ENCODE data around the gene USP3. TPM values are rescaled to one million over a fixed set of nuclear protein-coding genes. Genes with fewer than 3 reads are reported as not detected.

Gene USP3
- total and polyA plus RNA-seq, 9 of the 15 experiments (the other 6 are each of a cell fraction or from before 2014, with no cell fraction given) = 17.3 to 54.3 (median 34.8) TPM

DNA sequence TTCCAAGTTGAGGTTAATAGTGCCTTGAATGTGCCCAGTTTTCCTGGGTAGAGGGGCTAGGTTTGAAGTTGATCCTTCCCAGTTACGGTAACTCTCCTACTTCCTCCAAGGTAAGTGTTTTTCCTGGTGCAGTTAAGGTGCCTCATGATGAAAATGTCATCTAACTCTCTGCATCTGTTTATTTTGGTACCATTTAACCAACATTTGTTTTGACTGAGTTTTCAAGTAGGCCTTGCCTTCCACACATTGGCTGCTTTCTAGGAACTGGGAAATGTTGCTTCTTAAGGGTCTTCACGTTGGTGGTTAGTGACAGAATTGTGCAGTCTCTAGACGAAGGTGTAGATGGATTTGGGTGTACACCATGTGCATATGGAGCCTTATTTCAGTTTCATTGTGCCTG is 31.3 kb downstream of the USP3 start:
- peaks cover 71% of the 10 kb centered on the region for H3K79me2 ChIP-seq (ENCODE audit: control insufficient read depth, insufficient read depth, low read length)
- CTCF ChIA-PET (ENCODE audit: low intra/inter-chr PET ratio) = no interaction called here
- DNase-seq (ENCODE audit: extremely low read depth in 1 of 4, low spot score in 3 of 4) = no peak

More for the DNA sequence above, 31.3 kb downstream of the USP3 start:
- Histone ChIP-seq H3K36me3 (ENCODE audit: control insufficient read depth, insufficient read depth, low read length) (peaks cover 22% of the 10 kb centered on the region; the same call in 2 of the 3 replicates), H3K27ac (ENCODE audit: extremely low read depth, low read depth, low read length) (no peak overlapping the region), H3K9me1 (ENCODE audit: control insufficient read depth, insufficient read depth, low read length) (no peaks in the 10 kb centered on the region), H3K9me3 (replicated peaks; ENCODE audit: control insufficient read depth, insufficient read depth, low read depth, low read length) (no peaks in the 10 kb centered on the region), H3K27me3 (ENCODE audit: control insufficient read depth in 2 of 2, insufficient read depth in 2 of 2, low read length in 2 of 2) (no peaks in the 10 kb centered on the region), H2AFZ (ENCODE audit: low read depth, low read length) (no peak overlapping the region), H3K4me1 (replicated peaks in 1 of 2; ENCODE audit: control insufficient read depth in 2 of 2, insufficient read depth in 2 of 2, low read length in 2 of 2) (peaks cover 0 to 6% of the 10 kb centered on the region in 2 experiments; a peak in 1 of 5 replicates), H3K4me3 (no peak overlapping the region), H3K9ac (ENCODE audit: insufficient read depth in 1 of 2, low read depth in 2 of 2, low read length in 2 of 2) (no peak overlapping the region), H4K20me1 (replicated peaks; ENCODE audit: control insufficient read depth, insufficient read depth, low read length) (0 out of 2 replicates have a peak, but pooled peaks cover 3% of the 10 kb centered on the region), H3K4me2 (ENCODE audit: insufficient read depth, low read length) (no peak overlapping the region)
- no peak for TF ChIP-seq CBX2 (IDR thresholded peaks at IDR 0.05; ENCODE audit: insufficient read depth, low read length, poor library complexity, severe bottlenecking)
- no peak for TF ChIP-seq YY1 (IDR thresholded peaks at IDR 0.05; ENCODE audit: borderline replicate concordance in 1 of 3, control insufficient read depth in 1 of 3, extremely low read depth in 1 of 3, insufficient read depth in 3 of 3, insufficient read length in 1 of 3, insufficient replicate concordance in 2 of 3, low read depth in 1 of 3, low read length in 2 of 3)
- TF ChIP-seq BRD9 (IDR thresholded peaks at IDR 0.05; ENCODE audit: low read depth, partially characterized antibody) = no peak
- no peak for TF ChIP-seq SPI1 (IDR thresholded peaks at IDR 0.05; ENCODE audit: borderline replicate concordance, low read depth, low read length)
- no peak for TF ChIP-seq ZNF785 (CRISPR knock-in tag; IDR thresholded peaks at IDR 0.05)
- TF ChIP-seq NR2F6 (CRISPR knock-in tag; IDR thresholded peaks at IDR 0.05) = no peak
- TF ChIP-seq, protein P1, sequence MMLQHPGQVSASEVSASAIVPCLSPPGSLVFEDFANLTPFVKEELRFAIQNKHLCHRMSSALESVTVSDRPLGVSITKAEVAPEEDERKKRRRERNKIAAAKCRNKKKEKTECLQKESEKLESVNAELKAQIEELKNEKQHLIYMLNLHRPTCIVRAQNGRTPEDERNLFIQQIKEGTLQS (IDR thresholded peaks at IDR 0.05) = no peak
- TF ChIP-seq, protein P1 (CRISPR knock-in tag; conservative IDR thresholded peaks at IDR 0.05) = no peak
- no TSS peak for BruUV-seq (replicated peaks)
- POLR2A ChIA-PET = interaction anchor here (1.3 to 1.4 kb wide), 2 partner anchors 9 to 56 kb away, joined by 3 read pairs; no protein-coding TSS in a partner anchor
- no peak for ATAC-seq
- in situ Hi-C loops (cut with MboI) (no loop called here), intact Hi-C loops (cut with micrococcal nuclease) (no loop called here)
- WGBS (ENCODE audit: insufficient coverage, low coverage, missing lambda C conversion rate) = 45% methylated on average over 3 of the region's 3 CpGs
- FAIRE-seq = no peak

Measured in K562 (cell line).